AG04449 (cell line): ENCODE results near the gene MCOLN1.

Source experiments
- CTCF ChIA-PET: fragments of 350-600 bp; formaldehyde crosslinking; extraction: SDS; loops from one replicate; lab custom pipeline; 2021; ENCODE audit warnings: antibody characterized with exemption; lab: Yijun Ruan, JAX
- POLR2A ChIA-PET: fragments of 400-600, 350-600 bp; formaldehyde crosslinking; extraction: SDS; loops from one replicate; lab custom pipeline; 2020; ENCODE audit warnings: antibody characterized with exemption, inconsistent platforms; lab: Yijun Ruan, JAX
- DNase-seq: peaks from one replicate; pipeline ENCODE4 v3.0.0-alpha.2; 2010; ENCODE audit warnings: low read depth, low spot score
- H3K4me3 ChIP-seq: 2 replicates; pipeline ENCODE4 v1.5.1; 2011; ENCODE audit warnings: low read depth, mild to moderate bottlenecking, control low read depth, low read length
- TF ChIP-seq, protein P1 (sequence below): IDR thresholded peaks from one replicate; pipeline ENCODE4 v1.5.1; 2011; ENCODE audit warnings: mild to moderate bottlenecking, moderate library complexity, low read length, control low read depth, inconsistent platforms; ENCODE audit not compliant: insufficient read depth; ENCODE audit errors: missing control alignments

The MCOLN1 gene

DNA sequence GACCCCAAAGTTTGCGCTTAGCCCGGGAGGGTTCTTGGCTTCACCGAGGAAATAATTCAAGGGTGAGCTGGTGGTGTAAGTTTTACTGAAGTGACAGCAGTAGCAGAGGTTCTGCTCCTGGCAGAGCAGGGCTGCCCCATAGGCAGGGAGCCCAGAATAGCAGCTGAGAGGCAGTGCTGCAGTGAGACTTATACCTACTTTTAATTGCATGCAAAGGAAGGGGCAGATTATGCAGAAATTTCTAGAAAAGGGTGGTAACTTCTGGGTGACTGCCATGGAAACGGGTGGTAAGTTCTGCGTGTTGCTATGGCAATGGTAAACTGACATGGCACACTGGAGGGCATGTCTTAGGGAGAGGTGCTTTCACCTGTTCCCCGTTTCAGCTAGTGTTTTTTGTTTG is 55.7 kb downstream of the MCOLN1 start:
- no peak for DNase-seq
- ChIA-PET POLR2A (no interaction called here), CTCF (interaction anchor here (1.3 to 2.3 kb wide), 2 partner anchors 9 to 103 kb away, joined by 4 to 18 read pairs; partner anchors contain the start of gene TRAPPC5)
- H3K4me3 ChIP-seq = no peak overlapping the region
- TF ChIP-seq, protein P1, sequence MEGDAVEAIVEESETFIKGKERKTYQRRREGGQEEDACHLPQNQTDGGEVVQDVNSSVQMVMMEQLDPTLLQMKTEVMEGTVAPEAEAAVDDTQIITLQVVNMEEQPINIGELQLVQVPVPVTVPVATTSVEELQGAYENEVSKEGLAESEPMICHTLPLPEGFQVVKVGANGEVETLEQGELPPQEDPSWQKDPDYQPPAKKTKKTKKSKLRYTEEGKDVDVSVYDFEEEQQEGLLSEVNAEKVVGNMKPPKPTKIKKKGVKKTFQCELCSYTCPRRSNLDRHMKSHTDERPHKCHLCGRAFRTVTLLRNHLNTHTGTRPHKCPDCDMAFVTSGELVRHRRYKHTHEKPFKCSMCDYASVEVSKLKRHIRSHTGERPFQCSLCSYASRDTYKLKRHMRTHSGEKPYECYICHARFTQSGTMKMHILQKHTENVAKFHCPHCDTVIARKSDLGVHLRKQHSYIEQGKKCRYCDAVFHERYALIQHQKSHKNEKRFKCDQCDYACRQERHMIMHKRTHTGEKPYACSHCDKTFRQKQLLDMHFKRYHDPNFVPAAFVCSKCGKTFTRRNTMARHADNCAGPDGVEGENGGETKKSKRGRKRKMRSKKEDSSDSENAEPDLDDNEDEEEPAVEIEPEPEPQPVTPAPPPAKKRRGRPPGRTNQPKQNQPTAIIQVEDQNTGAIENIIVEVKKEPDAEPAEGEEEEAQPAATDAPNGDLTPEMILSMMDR = no peak

- CTCF ChIA-PET = interaction anchor here (2.3 kb wide), 1 partner anchor 10 kb away, joined by 18 read pairs; no protein-coding TSS in a partner anchor
- DNase-seq = no peak
- TF ChIP-seq, protein P1 = no peak
- POLR2A ChIA-PET = no interaction called here
- no peak overlapping the region for H3K4me3 ChIP-seq
Observed at GRCh38 chr19:7579182-7579581, 56.8 kb downstream of the MCOLN1 start.

DNA sequence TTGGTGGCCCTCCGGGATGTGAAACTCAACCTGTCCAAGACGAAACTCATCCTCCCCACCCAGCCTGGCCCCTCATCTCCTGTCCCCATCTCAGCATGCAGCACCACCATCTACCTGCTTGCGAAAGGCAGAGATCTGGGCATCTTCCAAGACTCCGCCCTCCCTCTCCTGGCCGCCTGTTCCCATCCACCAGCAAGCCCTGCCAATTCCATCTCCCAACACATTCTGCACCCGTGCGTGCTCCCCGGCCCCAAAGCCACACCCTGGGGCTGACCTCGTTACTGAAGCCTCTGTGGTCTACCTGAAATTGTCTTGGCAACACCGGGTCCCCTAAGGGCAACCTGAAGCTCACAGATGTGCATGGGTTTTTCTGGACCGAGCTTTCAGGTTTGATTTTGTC is 60.0 kb downstream of the MCOLN1 start:
- POLR2A ChIA-PET = no interaction called here
- TF ChIP-seq, protein P1 = no peak
- CTCF ChIA-PET = interaction anchor here (1.2 to 6.5 kb wide), 2 partner anchors 14 to 98 kb away, joined by 5 to 31 read pairs; partner anchors contain the start of gene TRAPPC5
- DNase-seq = no peak
- H3K4me3 ChIP-seq = no peak overlapping the region
